Testis (tissue), 2 donors: ENCODE measurements around the gene COQ8B.

Experiments
- CTCF ChIP-seq, 3 experiments: fragments of 450-650 bp in 2 of 3; fragments of 200-600 bp in 1 of 3; sonication (generic) in 1 of 3; IDR thresholded peaks; one replicate each; pipeline ENCODE4 v1.5.1; 2016 to 2019; ENCODE audit warnings: antibody characterized with exemption in 3 of 3, mild to moderate bottlenecking in 2 of 3, moderate library complexity in 1 of 3
- POLR2A ChIP-seq: fragments of 450-650 bp; IDR thresholded peaks from one replicate; pipeline ENCODE4 v1.6.1; 2017; ENCODE audit warnings: antibody characterized with exemption, mild to moderate bottlenecking, moderate library complexity

- TF ChIP-seq CTCF (IDR thresholded peaks at IDR 0.05) (no peak), POLR2A (no peak)
Observed at GRCh38 chr19:40689339-40690049, 27.2 kb downstream of the COQ8B start.
